Measurements from ENCODE around the gene THSD4. TPM values are rescaled to one million over a fixed set of nuclear protein-coding genes. Genes with fewer than 3 reads are reported as not detected.

The THSD4 gene
- total and polyA plus RNA-seq, 2 of the 8 experiments (the other 6 are each of a cell fraction or from before 2014, with no cell fraction given), result 2.5 to 6.2 TPM

DNA sequence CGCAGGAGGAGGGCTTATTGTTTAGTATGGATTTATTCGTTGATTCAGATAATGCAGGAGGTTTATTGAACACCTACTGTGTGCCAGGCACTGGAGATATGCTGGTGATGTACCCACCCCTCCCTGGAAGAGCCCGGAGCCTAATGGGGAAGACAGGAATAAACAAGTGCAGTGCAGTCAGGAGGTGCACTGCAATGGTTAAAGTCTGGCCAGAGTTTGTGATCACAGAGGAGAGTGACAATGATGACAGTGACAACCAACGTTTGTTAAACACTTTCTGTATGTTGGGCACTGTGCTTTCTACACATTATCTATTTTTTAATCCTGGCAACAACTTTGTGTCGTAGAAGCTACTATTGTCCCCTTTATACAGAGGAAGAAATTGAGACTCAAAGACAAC lies 70.4 kb downstream of the THSD4 start:
- no peak for DNase-seq (ENCODE audit: low read depth in 1 of 2, low spot score in 2 of 2)
- Histone ChIP-seq H3K9me3 (ENCODE audit: insufficient read depth in 2 of 2, low read depth in 1 of 2, low read length in 1 of 2) (no peaks in the 10 kb centered on the region), H3K9ac (replicated peaks in 1 of 4; ENCODE audit: extremely low read depth in 1 of 4, low read depth in 3 of 4, low read length in 3 of 4) (no peak overlapping the region), H3K36me3 (ENCODE audit: control insufficient read depth in 2 of 4, insufficient read depth in 4 of 4, low read length in 3 of 4) (no peaks in the 10 kb centered on the region), H4K5ac (ENCODE audit: insufficient read length, low read depth, low read length) (no peak overlapping the region), H2AFZ (ENCODE audit: low read length) (no peak overlapping the region), H3K4me3 (ENCODE audit: extremely low read depth in 1 of 4, insufficient read depth in 2 of 4, low read depth in 3 of 4, low read length in 4 of 4) (no peak overlapping the region), H3K23me2 (ENCODE audit: low read depth, low read length) (no peaks in the 10 kb centered on the region), H3K18ac (ENCODE audit: extremely low read depth, low read length) (no peak overlapping the region), H3K27me3 (replicated peaks in 1 of 4; ENCODE audit: control insufficient read depth in 3 of 4, extremely low read depth in 1 of 4, insufficient read depth in 3 of 4, low read length in 3 of 4) (no peaks in the 10 kb centered on the region), H2BK12ac (ENCODE audit: low read depth, low read length) (no peak overlapping the region), H3K14ac (ENCODE audit: insufficient read length) (no peak overlapping the region), H3K79me2 (ENCODE audit: control insufficient read depth in 1 of 2, insufficient read depth in 2 of 2, low read length in 2 of 2) (no peaks in the 10 kb centered on the region), H2BK15ac (ENCODE audit: low read length) (no peak overlapping the region), H3K79me1 (ENCODE audit: low read depth, low read length) (no peaks in the 10 kb centered on the region), H4K20me1 (replicated peaks in 1 of 2; ENCODE audit: control insufficient read depth in 1 of 2, insufficient read depth in 2 of 2, low read length in 2 of 2) (no peaks in the 10 kb centered on the region), H3K27ac (ENCODE audit: low read depth, low read length) (no peak overlapping the region), H3K4me1 (replicated peaks in 1 of 4; ENCODE audit: control insufficient read depth in 3 of 4, insufficient read depth in 4 of 4, low read length in 3 of 4) (peaks cover 2 to 9% (median 6%) of the 10 kb centered on the region in 4 experiments; a peak in 5 of 7 replicates), H3K4me2 (ENCODE audit: insufficient read depth in 1 of 2, low read depth in 2 of 2, low read length in 2 of 2) (no peak overlapping the region), H2BK20ac (ENCODE audit: low read length) (no peak overlapping the region), H4K8ac (ENCODE audit: extremely low read depth, insufficient read depth, low read length) (no peak overlapping the region), H3K23ac (ENCODE audit: insufficient read length) (no peak overlapping the region), H2BK120ac (replicated peaks; ENCODE audit: low read depth, low read length) (no peak overlapping the region), H2BK5ac (ENCODE audit: low read depth, low read length) (no peak overlapping the region), H3K4ac (replicated peaks; ENCODE audit: insufficient read length, low read depth, low read length) (no peak overlapping the region), H2AK5ac (ENCODE audit: low read depth, low read length) (no peak overlapping the region), H3K56ac (replicated peaks; ENCODE audit: insufficient read length, low read depth, low read length) (no peak overlapping the region), H4K91ac (replicated peaks; ENCODE audit: insufficient read length, low read length) (no peak overlapping the region)
- ChIA-PET POLR2A (ENCODE audit: partially characterized antibody) (no interaction called here), CTCF (ENCODE audit: partially characterized antibody) (interaction anchor here (1.3 kb wide), 1 partner anchor 70 kb away, joined by 3 read pairs; no protein-coding TSS in a partner anchor)
- TF ChIP-seq SAP30 (IDR thresholded peaks at IDR 0.05; ENCODE audit: insufficient read depth, insufficient replicate concordance, low read length) (no peak), SP1 (IDR thresholded peaks at IDR 0.05; ENCODE audit: low read depth, low read length) (no peak), GTF2F1 (IDR thresholded peaks at IDR 0.05; ENCODE audit: borderline replicate concordance, low read depth, low read length) (no peak), RBBP5 (IDR thresholded peaks at IDR 0.05; ENCODE audit: borderline replicate concordance, low read depth, low read length) (no peak), E2F6 (IDR thresholded peaks at IDR 0.05) (no peak), SP2 (IDR thresholded peaks at IDR 0.05; ENCODE audit: low read length) (no peak), GABPA (IDR thresholded peaks at IDR 0.05; ENCODE audit: borderline replicate concordance, insufficient read depth, low read length) (no peak), SUZ12 (IDR thresholded peaks at IDR 0.05; ENCODE audit: low read length) (no peak), JUN (IDR thresholded peaks at IDR 0.05; ENCODE audit: low read depth, low read length) (no peak), CBX8 (IDR thresholded peaks at IDR 0.05; ENCODE audit: borderline replicate concordance, low read depth, low read length) (no peak), KDM4A (IDR thresholded peaks at IDR 0.05; ENCODE audit: low read depth, low read length, severe bottlenecking) (no peak), CEBPB (IDR thresholded peaks at IDR 0.05; ENCODE audit: low read depth, low read length) (no peak), CREB1 (IDR thresholded peaks at IDR 0.05) (no peak), ZNF274 (IDR thresholded peaks at IDR 0.05; ENCODE audit: borderline replicate concordance, extremely low read depth, low read length) (no peak), TAF1 (IDR thresholded peaks at IDR 0.05; ENCODE audit: low read depth, low read length) (no peak)
- 90% methylated on average over 5 of the region's 5 CpGs; no CpG with 5 or more reads in 1 of the 2 experiments for WGBS, 2 experiments (ENCODE audit: extremely low coverage in 1 of 2, insufficient coverage in 1 of 2, insufficient read length in 1 of 2, insufficient replicate concordance in 2 of 2, low coverage in 1 of 2, low lambda C conversion rate in 2 of 2, missing lambda C conversion rate in 1 of 2)
- FAIRE-seq, result no peak

All from H1 (cell line).